GM23338 (cell line): ENCODE results near the gene EXOC6B. TPM values are rescaled to one million over a fixed set of nuclear protein-coding genes. Genes with fewer than 3 reads are reported as not detected.

ENCODE experiments used
- ATAC-seq: fragments of 200-7000 bp; cut with Tn5 transposase; 3 replicates; pipeline ENCODE4 v1.9.1; 2020
- DNase-seq: peaks from one replicate; pipeline ENCODE4 v3.0.0-alpha.2; 2015; ENCODE audit warnings: low spot score
- H2AFZ ChIP-seq: fragments of 200-600 bp; sonication (generic); 2 replicates; pipeline ENCODE4 v1.8.0; 2016; ENCODE audit warnings: antibody characterized with exemption, mild to moderate bottlenecking, moderate library complexity
- H3F3A ChIP-seq: fragments of 200-600 bp; sonication (generic); replicated peaks from 2 replicates; pipeline ENCODE4 v1.8.0; 2017; ENCODE audit warnings: antibody characterized with exemption, mixed run types, low read depth
- H3K27ac ChIP-seq: fragments of 200-600 bp; sonication (generic); 2 replicates; pipeline ENCODE4 v1.6.1; 2016; ENCODE audit warnings: low read depth
- H3K27me3 ChIP-seq: fragments of 200-600 bp; sonication (generic); 2 replicates; pipeline ENCODE4 v1.8.0; 2016; ENCODE audit warnings: mild to moderate bottlenecking, mixed run types, moderate library complexity; ENCODE audit not compliant: insufficient read depth
- H3K36me3 ChIP-seq: fragments of 200-600 bp; sonication (generic); 2 replicates; pipeline ENCODE4 v1.8.0; 2016; ENCODE audit warnings: mild to moderate bottlenecking; ENCODE audit not compliant: insufficient read depth
- H3K4me1 ChIP-seq: fragments of 200-600 bp; sonication (generic); 2 replicates; pipeline ENCODE4 v1.8.0; 2016; ENCODE audit warnings: mild to moderate bottlenecking, moderate library complexity; ENCODE audit not compliant: insufficient read depth
- H3K4me2 ChIP-seq: fragments of 200-600 bp; sonication (generic); 2 replicates; pipeline ENCODE4 v1.7.1; 2017; ENCODE audit warnings: mixed run types
- H3K4me3 ChIP-seq: fragments of 200-600 bp; sonication (generic); 2 replicates; pipeline ENCODE4 v1.6.1; 2016; ENCODE audit warnings: mixed run types
- H3K79me2 ChIP-seq: fragments of 200-600 bp; sonication (generic); replicated peaks from 2 replicates; pipeline ENCODE4 v1.8.0; 2017; ENCODE audit warnings: mild to moderate bottlenecking; ENCODE audit not compliant: insufficient read depth
- H3K9me2 ChIP-seq: fragments of 200-600 bp; sonication (generic); 2 replicates; pipeline ENCODE4 v1.8.0; 2017; ENCODE audit not compliant: insufficient read depth
- H4K20me1 ChIP-seq: fragments of 200-600 bp; sonication (generic); replicated peaks from 2 replicates; pipeline ENCODE4 v1.8.0; 2017; ENCODE audit warnings: mild to moderate bottlenecking; ENCODE audit not compliant: insufficient read depth
- H3K27ac Mint-ChIP-seq: 2 replicates; pipeline ENCODE4 v1.8.0; 2020; ENCODE audit warnings: inconsistent platforms, mild to moderate bottlenecking, moderate library complexity, mixed read lengths
- H3K27me3 Mint-ChIP-seq: 3 replicates; pipeline ENCODE4 v1.8.0; 2022; ENCODE audit warnings: low read depth, mild to moderate bottlenecking, moderate library complexity, mixed read lengths, inconsistent platforms; ENCODE audit not compliant: insufficient read depth, poor library complexity
- H3K36me3 Mint-ChIP-seq: 3 replicates; pipeline ENCODE4 v1.8.0; 2021; ENCODE audit warnings: low read depth, mild to moderate bottlenecking, inconsistent platforms, moderate library complexity, mixed read lengths
- H3K4me1 Mint-ChIP-seq: 3 replicates; pipeline ENCODE4 v1.8.0; 2020; ENCODE audit warnings: mild to moderate bottlenecking, inconsistent platforms, mixed read lengths
- H3K4me3 Mint-ChIP-seq: 3 replicates; pipeline ENCODE4 v1.8.0; 2021; ENCODE audit warnings: moderate library complexity, mild to moderate bottlenecking, inconsistent platforms, mixed read lengths
- H3K9me3 Mint-ChIP-seq: 3 replicates; pipeline ENCODE4 v1.8.0; 2020; ENCODE audit warnings: moderate library complexity, mild to moderate bottlenecking, inconsistent platforms, mixed read lengths
- CREB1 ChIP-seq: fragments of 250-450 bp; sonication (Bioruptor Pico); IDR thresholded peaks from 2 replicates; pipeline ENCODE4 v1.5.0; 2020; ENCODE audit warnings: low read depth, mild to moderate bottlenecking, moderate library complexity
- EZH2phosphoT487 ChIP-seq: fragments of 200-600 bp; sonication (generic); IDR thresholded peaks from one replicate; pipeline ENCODE4 v1.8.1; 2018; ENCODE audit warnings: antibody characterized with exemption; ENCODE audit not compliant: unreplicated experiment
- JUNB ChIP-seq: IDR thresholded peaks from one replicate; pipeline ENCODE4 v1.6.1; 2016; ENCODE audit warnings: antibody characterized with exemption; ENCODE audit not compliant: unreplicated experiment
- NANOG ChIP-seq: IDR thresholded peaks from 2 replicates; pipeline ENCODE4 v1.6.1; 2016; ENCODE audit warnings: antibody characterized with exemption, borderline replicate concordance
- POLR2AphosphoS5 ChIP-seq: IDR thresholded peaks from 2 replicates; pipeline ENCODE4 v1.6.1; 2016; ENCODE audit warnings: antibody characterized with exemption, low read depth
- STAT1 ChIP-seq: IDR thresholded peaks from one replicate; pipeline ENCODE4 v1.6.1; 2016; ENCODE audit warnings: antibody characterized with exemption; ENCODE audit not compliant: unreplicated experiment
- ZNF114 ChIP-seq: fragments of 250-450 bp; sonication (Bioruptor Pico); IDR thresholded peaks from 2 replicates; pipeline ENCODE4 v1.5.0; 2020; ENCODE audit warnings: mild to moderate bottlenecking, moderate library complexity
- ZNF331 ChIP-seq: fragments of 250-450 bp; sonication (Bioruptor Pico); IDR thresholded peaks from 2 replicates; pipeline ENCODE4 v1.5.0; 2020; ENCODE audit warnings: low read depth, mild to moderate bottlenecking, moderate library complexity
- polyA plus RNA-seq: library from polyadenylated mRNA; unstranded; fragments of >200 nt; fragmentation: Nextera tagmentation; extraction: Ambion mirVana; gene quantifications from 2 replicates; pipeline ENCODE4 v1.2.1, GENCODE V29; 2016
- total RNA-seq: library from RNA; depleted of rRNA; stranded (reverse); fragments of >200 nt; shearing (Covaris generic); gene quantifications from 2 replicates; pipeline ENCODE4 v1.2.3, GENCODE V29; 2014
- TF ChIP-seq, protein P1 (sequence below): IDR thresholded peaks from one replicate; pipeline ENCODE4 v1.6.1; 2018; ENCODE audit warnings: antibody characterized with exemption; ENCODE audit not compliant: unreplicated experiment
- TF ChIP-seq, protein P2 (sequence below), 2 experiments: fragments of 200-600 bp in 1 of 2; sonication (generic) in 1 of 2; conservative IDR thresholded peaks; 2 replicates each; pipeline versions ENCODE4 v1.5.1 to v1.6.1; 2016 to 2017; ENCODE audit warnings: antibody characterized with exemption in 2 of 2, low read depth in 2 of 2, mild to moderate bottlenecking in 2 of 2, moderate library complexity in 1 of 2
- TF ChIP-seq, protein P3 (sequence below): IDR thresholded peaks from 2 replicates; pipeline ENCODE4 v1.6.1; 2016; ENCODE audit warnings: antibody characterized with exemption
- TF ChIP-seq, protein P4 (sequence below): fragments of 250-450 bp; sonication (Bioruptor Pico); IDR thresholded peaks from 2 replicates; pipeline ENCODE4 v1.5.0; 2020; ENCODE audit warnings: mild to moderate bottlenecking, moderate library complexity

The EXOC6B gene
- total and polyA plus RNA-seq, 2 experiments from 2014 or later = 7.2 to 45.9 TPM

DNA sequence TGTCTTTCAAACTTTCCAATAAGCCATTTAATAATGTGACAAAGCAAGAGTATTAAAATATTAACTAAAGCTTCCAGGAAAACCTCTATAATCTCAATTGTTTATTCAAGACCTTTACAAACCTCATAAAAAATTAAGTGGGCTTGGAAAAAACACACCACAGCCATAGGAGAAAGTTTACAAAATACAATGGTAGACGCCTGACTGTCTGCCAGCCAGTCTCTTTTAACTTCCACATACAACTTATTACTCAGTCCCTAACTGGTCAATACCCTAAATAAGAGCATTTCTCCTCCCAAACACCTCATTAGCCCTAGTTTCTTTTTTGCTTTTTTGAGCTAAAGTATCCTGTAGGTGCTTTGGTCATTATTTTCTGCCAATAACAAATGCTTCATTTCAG lies 430.7 kb downstream of the EXOC6B start (continued):
- TF ChIP-seq, protein P1, sequence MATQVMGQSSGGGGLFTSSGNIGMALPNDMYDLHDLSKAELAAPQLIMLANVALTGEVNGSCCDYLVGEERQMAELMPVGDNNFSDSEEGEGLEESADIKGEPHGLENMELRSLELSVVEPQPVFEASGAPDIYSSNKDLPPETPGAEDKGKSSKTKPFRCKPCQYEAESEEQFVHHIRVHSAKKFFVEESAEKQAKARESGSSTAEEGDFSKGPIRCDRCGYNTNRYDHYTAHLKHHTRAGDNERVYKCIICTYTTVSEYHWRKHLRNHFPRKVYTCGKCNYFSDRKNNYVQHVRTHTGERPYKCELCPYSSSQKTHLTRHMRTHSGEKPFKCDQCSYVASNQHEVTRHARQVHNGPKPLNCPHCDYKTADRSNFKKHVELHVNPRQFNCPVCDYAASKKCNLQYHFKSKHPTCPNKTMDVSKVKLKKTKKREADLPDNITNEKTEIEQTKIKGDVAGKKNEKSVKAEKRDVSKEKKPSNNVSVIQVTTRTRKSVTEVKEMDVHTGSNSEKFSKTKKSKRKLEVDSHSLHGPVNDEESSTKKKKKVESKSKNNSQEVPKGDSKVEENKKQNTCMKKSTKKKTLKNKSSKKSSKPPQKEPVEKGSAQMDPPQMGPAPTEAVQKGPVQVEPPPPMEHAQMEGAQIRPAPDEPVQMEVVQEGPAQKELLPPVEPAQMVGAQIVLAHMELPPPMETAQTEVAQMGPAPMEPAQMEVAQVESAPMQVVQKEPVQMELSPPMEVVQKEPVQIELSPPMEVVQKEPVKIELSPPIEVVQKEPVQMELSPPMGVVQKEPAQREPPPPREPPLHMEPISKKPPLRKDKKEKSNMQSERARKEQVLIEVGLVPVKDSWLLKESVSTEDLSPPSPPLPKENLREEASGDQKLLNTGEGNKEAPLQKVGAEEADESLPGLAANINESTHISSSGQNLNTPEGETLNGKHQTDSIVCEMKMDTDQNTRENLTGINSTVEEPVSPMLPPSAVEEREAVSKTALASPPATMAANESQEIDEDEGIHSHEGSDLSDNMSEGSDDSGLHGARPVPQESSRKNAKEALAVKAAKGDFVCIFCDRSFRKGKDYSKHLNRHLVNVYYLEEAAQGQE = no peak
- no peak for TF ChIP-seq JUNB
- TF ChIP-seq NANOG = no peak
- TF ChIP-seq ZNF114 (CRISPR knock-in tag) = no peak
- TF ChIP-seq POLR2AphosphoS5 = no peak
- TF ChIP-seq ZNF331 (CRISPR knock-in tag) = no peak
- no peak for TF ChIP-seq STAT1
- TF ChIP-seq EZH2phosphoT487 = no peak
- TF ChIP-seq CREB1 (CRISPR knock-in tag) = no peak
- TF ChIP-seq, protein P2, sequence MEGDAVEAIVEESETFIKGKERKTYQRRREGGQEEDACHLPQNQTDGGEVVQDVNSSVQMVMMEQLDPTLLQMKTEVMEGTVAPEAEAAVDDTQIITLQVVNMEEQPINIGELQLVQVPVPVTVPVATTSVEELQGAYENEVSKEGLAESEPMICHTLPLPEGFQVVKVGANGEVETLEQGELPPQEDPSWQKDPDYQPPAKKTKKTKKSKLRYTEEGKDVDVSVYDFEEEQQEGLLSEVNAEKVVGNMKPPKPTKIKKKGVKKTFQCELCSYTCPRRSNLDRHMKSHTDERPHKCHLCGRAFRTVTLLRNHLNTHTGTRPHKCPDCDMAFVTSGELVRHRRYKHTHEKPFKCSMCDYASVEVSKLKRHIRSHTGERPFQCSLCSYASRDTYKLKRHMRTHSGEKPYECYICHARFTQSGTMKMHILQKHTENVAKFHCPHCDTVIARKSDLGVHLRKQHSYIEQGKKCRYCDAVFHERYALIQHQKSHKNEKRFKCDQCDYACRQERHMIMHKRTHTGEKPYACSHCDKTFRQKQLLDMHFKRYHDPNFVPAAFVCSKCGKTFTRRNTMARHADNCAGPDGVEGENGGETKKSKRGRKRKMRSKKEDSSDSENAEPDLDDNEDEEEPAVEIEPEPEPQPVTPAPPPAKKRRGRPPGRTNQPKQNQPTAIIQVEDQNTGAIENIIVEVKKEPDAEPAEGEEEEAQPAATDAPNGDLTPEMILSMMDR (conservative IDR thresholded peaks at IDR 0.05; ENCODE audit: low read depth in 2 of 2) = no peak
- TF ChIP-seq, protein P3, sequence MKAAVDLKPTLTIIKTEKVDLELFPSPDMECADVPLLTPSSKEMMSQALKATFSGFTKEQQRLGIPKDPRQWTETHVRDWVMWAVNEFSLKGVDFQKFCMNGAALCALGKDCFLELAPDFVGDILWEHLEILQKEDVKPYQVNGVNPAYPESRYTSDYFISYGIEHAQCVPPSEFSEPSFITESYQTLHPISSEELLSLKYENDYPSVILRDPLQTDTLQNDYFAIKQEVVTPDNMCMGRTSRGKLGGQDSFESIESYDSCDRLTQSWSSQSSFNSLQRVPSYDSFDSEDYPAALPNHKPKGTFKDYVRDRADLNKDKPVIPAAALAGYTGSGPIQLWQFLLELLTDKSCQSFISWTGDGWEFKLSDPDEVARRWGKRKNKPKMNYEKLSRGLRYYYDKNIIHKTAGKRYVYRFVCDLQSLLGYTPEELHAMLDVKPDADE = no peak

DNA sequence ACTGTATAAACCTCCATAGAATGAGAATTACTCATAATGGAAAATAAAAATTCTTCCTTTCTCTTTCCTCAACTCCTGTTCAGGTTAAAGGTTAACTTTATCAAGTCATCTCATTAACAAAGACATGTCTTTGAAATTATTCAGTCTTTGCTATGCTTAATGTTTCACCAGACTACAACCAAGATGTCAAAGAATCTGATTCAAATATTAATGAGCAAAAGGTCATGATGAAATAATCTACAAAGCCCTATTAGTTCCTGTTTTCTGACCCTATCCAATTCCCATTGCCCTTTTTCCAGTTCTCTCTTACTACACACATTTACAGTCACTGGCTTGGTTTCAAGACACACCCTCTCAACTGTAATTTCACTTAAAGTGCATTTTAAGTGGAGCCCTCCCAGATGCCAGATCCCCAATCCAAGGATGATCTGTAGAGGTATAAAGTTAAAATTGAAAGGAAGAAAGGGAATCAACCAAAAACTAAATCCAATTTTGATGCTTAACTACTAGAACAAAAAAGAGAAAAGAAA lies 431.2 kb downstream of the EXOC6B start:
- no peaks in the 10 kb centered on the region for H3K9me2 ChIP-seq
- 0 out of 3 replicates have a peak, but pooled peaks cover 2% of the 10 kb centered on the region for H3K4me1 Mint-ChIP-seq
- H3K4me3 ChIP-seq = no peak overlapping the region
- no peak overlapping the region for H3K27ac Mint-ChIP-seq
- no peak overlapping the region for H3K4me3 Mint-ChIP-seq
- H3K79me2 ChIP-seq = no peaks in the 10 kb centered on the region
- H3K4me2 ChIP-seq = no peak overlapping the region
- H3F3A ChIP-seq = no peaks in the 10 kb centered on the region
- DNase-seq = no peak
- no peaks in the 10 kb centered on the region for H3K36me3 ChIP-seq
- no peak overlapping the region for H3K27ac ChIP-seq
- H3K4me1 ChIP-seq = no peaks in the 10 kb centered on the region
- H4K20me1 ChIP-seq = no peaks in the 10 kb centered on the region
- no peak overlapping the region for H2AFZ ChIP-seq
- H3K27me3 Mint-ChIP-seq = peaks cover 2% of the 10 kb centered on the region
- peaks cover 12% of the 10 kb centered on the region for H3K36me3 Mint-ChIP-seq
- peaks cover 18% of the 10 kb centered on the region for H3K9me3 Mint-ChIP-seq
- no peak for ATAC-seq
- H3K27me3 ChIP-seq = no peaks in the 10 kb centered on the region
- no peak for TF ChIP-seq STAT1
- TF ChIP-seq, protein P4, sequence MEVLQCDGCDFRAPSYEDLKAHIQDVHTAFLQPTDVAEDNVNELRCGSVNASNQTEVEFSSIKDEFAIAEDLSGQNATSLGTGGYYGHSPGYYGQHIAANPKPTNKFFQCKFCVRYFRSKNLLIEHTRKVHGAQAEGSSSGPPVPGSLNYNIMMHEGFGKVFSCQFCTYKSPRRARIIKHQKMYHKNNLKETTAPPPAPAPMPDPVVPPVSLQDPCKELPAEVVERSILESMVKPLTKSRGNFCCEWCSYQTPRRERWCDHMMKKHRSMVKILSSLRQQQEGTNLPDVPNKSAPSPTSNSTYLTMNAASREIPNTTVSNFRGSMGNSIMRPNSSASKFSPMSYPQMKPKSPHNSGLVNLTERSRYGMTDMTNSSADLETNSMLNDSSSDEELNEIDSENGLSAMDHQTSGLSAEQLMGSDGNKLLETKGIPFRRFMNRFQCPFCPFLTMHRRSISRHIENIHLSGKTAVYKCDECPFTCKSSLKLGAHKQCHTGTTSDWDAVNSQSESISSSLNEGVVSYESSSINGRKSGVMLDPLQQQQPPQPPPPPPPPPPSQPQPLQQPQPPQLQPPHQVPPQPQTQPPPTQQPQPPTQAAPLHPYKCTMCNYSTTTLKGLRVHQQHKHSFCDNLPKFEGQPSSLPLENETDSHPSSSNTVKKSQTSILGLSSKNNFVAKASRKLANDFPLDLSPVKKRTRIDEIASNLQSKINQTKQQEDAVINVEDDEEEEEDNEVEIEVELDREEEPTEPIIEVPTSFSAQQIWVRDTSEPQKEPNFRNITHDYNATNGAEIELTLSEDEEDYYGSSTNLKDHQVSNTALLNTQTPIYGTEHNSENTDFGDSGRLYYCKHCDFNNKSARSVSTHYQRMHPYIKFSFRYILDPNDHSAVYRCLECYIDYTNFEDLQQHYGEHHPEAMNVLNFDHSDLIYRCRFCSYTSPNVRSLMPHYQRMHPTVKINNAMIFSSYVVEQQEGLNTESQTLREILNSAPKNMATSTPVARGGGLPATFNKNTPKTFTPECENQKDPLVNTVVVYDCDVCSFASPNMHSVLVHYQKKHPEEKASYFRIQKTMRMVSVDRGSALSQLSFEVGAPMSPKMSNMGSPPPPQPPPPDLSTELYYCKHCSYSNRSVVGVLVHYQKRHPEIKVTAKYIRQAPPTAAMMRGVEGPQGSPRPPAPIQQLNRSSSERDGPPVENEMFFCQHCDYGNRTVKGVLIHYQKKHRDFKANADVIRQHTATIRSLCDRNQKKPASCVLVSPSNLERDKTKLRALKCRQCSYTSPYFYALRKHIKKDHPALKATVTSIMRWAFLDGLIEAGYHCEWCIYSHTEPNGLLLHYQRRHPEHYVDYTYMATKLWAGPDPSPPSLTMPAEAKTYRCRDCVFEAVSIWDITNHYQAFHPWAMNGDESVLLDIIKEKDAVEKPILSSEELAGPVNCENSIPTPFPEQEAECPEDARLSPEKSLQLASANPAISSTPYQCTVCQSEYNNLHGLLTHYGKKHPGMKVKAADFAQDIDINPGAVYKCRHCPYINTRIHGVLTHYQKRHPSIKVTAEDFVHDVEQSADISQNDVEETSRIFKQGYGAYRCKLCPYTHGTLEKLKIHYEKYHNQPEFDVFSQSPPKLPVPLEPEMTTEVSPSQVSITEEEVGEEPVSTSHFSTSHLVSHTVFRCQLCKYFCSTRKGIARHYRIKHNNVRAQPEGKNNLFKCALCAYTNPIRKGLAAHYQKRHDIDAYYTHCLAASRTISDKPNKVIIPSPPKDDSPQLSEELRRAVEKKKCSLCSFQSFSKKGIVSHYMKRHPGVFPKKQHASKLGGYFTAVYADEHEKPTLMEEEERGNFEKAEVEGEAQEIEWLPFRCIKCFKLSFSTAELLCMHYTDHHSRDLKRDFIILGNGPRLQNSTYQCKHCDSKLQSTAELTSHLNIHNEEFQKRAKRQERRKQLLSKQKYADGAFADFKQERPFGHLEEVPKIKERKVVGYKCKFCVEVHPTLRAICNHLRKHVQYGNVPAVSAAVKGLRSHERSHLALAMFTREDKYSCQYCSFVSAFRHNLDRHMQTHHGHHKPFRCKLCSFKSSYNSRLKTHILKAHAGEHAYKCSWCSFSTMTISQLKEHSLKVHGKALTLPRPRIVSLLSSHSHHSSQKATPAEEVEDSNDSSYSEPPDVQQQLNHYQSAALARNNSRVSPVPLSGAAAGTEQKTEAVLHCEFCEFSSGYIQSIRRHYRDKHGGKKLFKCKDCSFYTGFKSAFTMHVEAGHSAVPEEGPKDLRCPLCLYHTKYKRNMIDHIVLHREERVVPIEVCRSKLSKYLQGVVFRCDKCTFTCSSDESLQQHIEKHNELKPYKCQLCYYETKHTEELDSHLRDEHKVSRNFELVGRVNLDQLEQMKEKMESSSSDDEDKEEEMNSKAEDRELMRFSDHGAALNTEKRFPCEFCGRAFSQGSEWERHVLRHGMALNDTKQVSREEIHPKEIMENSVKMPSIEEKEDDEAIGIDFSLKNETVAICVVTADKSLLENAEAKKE = no peak
